ENCODE measurements around the gene TMEM168. TPM values are rescaled to one million over a fixed set of nuclear protein-coding genes. Genes with fewer than 3 reads are reported as not detected.
A peak's percentile ranks its signal among the peaks of the same experiment; 100 is the strongest.

Gene TMEM168
- total and polyA plus RNA-seq, 2 donors, result 14.6 to 15.7 TPM

GRCh38 chr7:112788778-112789343 is 1.3 kb downstream of the TMEM168 start:
- Histone ChIP-seq H3K9me3 (ENCODE audit: control insufficient read depth in 2 of 2, insufficient read depth in 1 of 2, low read length in 1 of 2) (no peaks in the 10 kb centered on the region), H3K4me3 (ENCODE audit: low read length in 2 of 2) (peak overlapping the region; percentile 66 to 92), H3K27me3 (ENCODE audit: control insufficient read depth in 2 of 2, insufficient read depth in 1 of 2, low read length in 1 of 2) (no peaks in the 10 kb centered on the region), H3K27ac (ENCODE audit: low read depth in 1 of 2, low read length in 1 of 2) (no peak overlapping the region), H3K4me1 (ENCODE audit: control insufficient read depth in 2 of 2, insufficient read depth in 2 of 2, low read length in 2 of 2) (peaks cover 11% of the 10 kb centered on the region in 2 donors), H3K36me3 (ENCODE audit: control insufficient read depth in 2 of 2, insufficient read depth in 2 of 2, low read length in 1 of 2) (peaks cover 0 to 4% of the 10 kb centered on the region in 2 donors)
- WGBS, result 94% methylated on average over 3 of the region's 3 CpGs
- DNase-seq (ENCODE audit: low read depth in 6 of 9, low spot score in 9 of 9), result no peak

DNA sequence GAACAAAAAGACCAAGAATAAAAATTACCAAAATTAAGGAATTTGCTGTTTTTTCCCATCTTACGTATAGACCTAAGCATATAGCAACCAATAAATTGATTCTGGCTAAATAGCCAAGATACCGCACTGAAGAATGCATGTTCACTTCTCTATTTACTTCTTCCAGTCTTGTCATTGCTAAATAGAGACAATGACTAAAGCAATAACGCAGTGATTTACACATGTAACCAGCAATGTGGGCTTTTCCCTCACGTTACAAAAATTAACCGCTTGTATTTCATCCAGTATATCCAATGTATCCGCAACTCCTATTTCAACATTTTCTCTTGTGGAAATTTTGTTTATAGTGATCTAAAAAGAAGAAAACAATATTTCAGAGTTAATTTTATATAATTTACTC is 5.6 kb downstream of the TMEM168 start:
- WGBS, result 98% methylated on average over 6 of the region's 6 CpGs

GRCh38 chr7:112782498-112782897 is 7.7 kb downstream of the TMEM168 start:
- DNase-seq (ENCODE audit: low read depth in 6 of 9, low spot score in 9 of 9), result no peak
- peaks cover 3 to 21% of the 10 kb centered on the region in 2 donors for H3K36me3 ChIP-seq (ENCODE audit: control insufficient read depth in 2 of 2, insufficient read depth in 2 of 2, low read length in 1 of 2)
- no peaks in the 10 kb centered on the region for H3K9me3 ChIP-seq (ENCODE audit: control insufficient read depth in 2 of 2, insufficient read depth in 1 of 2, low read length in 1 of 2)
- no peaks in the 10 kb centered on the region for H3K27me3 ChIP-seq (ENCODE audit: control insufficient read depth in 2 of 2, insufficient read depth in 1 of 2, low read length in 1 of 2)
- peaks cover 3% of the 10 kb centered on the region in 2 donors for H3K4me1 ChIP-seq (ENCODE audit: control insufficient read depth in 2 of 2, insufficient read depth in 2 of 2, low read length in 2 of 2)
- H3K27ac ChIP-seq (ENCODE audit: low read depth in 1 of 2, low read length in 1 of 2), result no peak overlapping the region
- no peak overlapping the region for H3K4me3 ChIP-seq (ENCODE audit: low read length in 2 of 2)

More for the DNA sequence above, 5.6 kb downstream of the TMEM168 start:
- H3K9me3 ChIP-seq (ENCODE audit: control insufficient read depth in 2 of 2, insufficient read depth in 1 of 2, low read length in 1 of 2), result no peaks in the 10 kb centered on the region
- no peak overlapping the region for H3K4me3 ChIP-seq (ENCODE audit: low read length in 2 of 2)
- H3K27ac ChIP-seq (ENCODE audit: low read depth in 1 of 2, low read length in 1 of 2), result no peak overlapping the region
- peaks cover 3 to 21% of the 10 kb centered on the region in 2 donors for H3K36me3 ChIP-seq (ENCODE audit: control insufficient read depth in 2 of 2, insufficient read depth in 2 of 2, low read length in 1 of 2)
- DNase-seq (ENCODE audit: low read depth in 6 of 9, low spot score in 9 of 9), result no peak
- H3K27me3 ChIP-seq (ENCODE audit: control insufficient read depth in 2 of 2, insufficient read depth in 1 of 2, low read length in 1 of 2), result no peaks in the 10 kb centered on the region
- peaks cover 7% of the 10 kb centered on the region in 2 donors for H3K4me1 ChIP-seq (ENCODE audit: control insufficient read depth in 2 of 2, insufficient read depth in 2 of 2, low read length in 2 of 2)

GRCh38 chr7:112781558-112781957 is 8.6 kb downstream of the TMEM168 start:
- peaks cover 3 to 21% of the 10 kb centered on the region in 2 donors for H3K36me3 ChIP-seq (ENCODE audit: control insufficient read depth in 2 of 2, insufficient read depth in 2 of 2, low read length in 1 of 2)
- DNase-seq (ENCODE audit: low read depth in 6 of 9, low spot score in 9 of 9), result no peak
- no peak overlapping the region for H3K4me3 ChIP-seq (ENCODE audit: low read length in 2 of 2)
- 98% methylated on average over 3 of the region's 3 CpGs for WGBS
- H3K9me3 ChIP-seq (ENCODE audit: control insufficient read depth in 2 of 2, insufficient read depth in 1 of 2, low read length in 1 of 2), result no peaks in the 10 kb centered on the region
- H3K27me3 ChIP-seq (ENCODE audit: control insufficient read depth in 2 of 2, insufficient read depth in 1 of 2, low read length in 1 of 2), result no peaks in the 10 kb centered on the region
- H3K27ac ChIP-seq (ENCODE audit: low read depth in 1 of 2, low read length in 1 of 2), result no peak overlapping the region
- H3K4me1 ChIP-seq (ENCODE audit: control insufficient read depth in 2 of 2, insufficient read depth in 2 of 2, low read length in 2 of 2), result peaks cover 3% of the 10 kb centered on the region in 2 donors

DNA sequence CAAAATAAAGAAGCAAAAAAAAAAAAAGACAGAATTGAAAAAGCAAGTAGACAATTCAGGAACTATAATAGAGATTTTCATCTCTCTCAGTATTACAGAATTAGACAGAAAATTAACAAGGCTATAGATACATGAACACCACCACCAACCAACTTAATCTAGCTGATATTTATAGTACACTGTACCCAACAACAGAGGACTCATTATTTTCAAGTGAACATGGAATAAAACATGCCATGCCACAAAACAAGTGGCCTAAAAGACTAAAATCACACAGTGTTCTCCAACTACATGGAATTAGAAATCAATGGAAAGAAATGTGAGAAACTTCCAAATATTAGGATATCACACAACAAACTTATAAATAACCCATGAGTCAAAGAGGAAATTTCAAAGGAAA is 9.1 kb downstream of the TMEM168 start:
- no peak for DNase-seq (ENCODE audit: low read depth in 6 of 9, low spot score in 9 of 9)
- Histone ChIP-seq H3K27ac (ENCODE audit: low read depth in 1 of 2, low read length in 1 of 2) (no peak overlapping the region), H3K9me3 (ENCODE audit: control insufficient read depth in 2 of 2, insufficient read depth in 1 of 2, low read length in 1 of 2) (no peaks in the 10 kb centered on the region), H3K27me3 (ENCODE audit: control insufficient read depth in 2 of 2, insufficient read depth in 1 of 2, low read length in 1 of 2) (no peaks in the 10 kb centered on the region), H3K4me1 (ENCODE audit: control insufficient read depth in 2 of 2, insufficient read depth in 2 of 2, low read length in 2 of 2) (peaks cover 3% of the 10 kb centered on the region in 2 donors), H3K36me3 (ENCODE audit: control insufficient read depth in 2 of 2, insufficient read depth in 2 of 2, low read length in 1 of 2) (peaks cover 3 to 21% of the 10 kb centered on the region in 2 donors), H3K4me3 (ENCODE audit: low read length in 2 of 2) (no peak overlapping the region)

DNA sequence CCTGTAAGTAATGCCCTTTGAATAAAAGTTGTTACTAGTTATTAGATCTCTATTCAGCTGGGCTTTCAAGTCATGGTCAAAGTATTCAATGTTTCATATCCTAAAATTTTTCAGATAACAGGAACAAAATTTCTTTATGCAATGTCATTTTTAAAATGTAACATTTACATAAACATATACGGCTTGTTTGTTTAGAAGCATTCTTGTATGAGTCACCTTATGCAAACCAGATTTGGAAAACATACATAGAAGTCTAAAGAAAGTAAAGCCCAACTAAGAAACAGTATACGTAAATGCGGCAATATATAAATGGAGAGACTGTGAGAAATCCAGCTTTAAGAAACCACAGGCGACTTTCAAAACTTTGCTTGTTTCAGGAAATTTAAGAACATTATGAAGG is 10.5 kb downstream of the TMEM168 start:
- DNase-seq (ENCODE audit: low read depth in 6 of 9, low spot score in 9 of 9), result no peak
- Histone ChIP-seq H3K27me3 (ENCODE audit: control insufficient read depth in 2 of 2, insufficient read depth in 1 of 2, low read length in 1 of 2) (no peaks in the 10 kb centered on the region), H3K9me3 (ENCODE audit: control insufficient read depth in 2 of 2, insufficient read depth in 1 of 2, low read length in 1 of 2) (no peaks in the 10 kb centered on the region), H3K4me1 (ENCODE audit: control insufficient read depth in 2 of 2, insufficient read depth in 2 of 2, low read length in 2 of 2) (peaks cover 3% of the 10 kb centered on the region in 2 donors), H3K36me3 (ENCODE audit: control insufficient read depth in 2 of 2, insufficient read depth in 2 of 2, low read length in 1 of 2) (peaks cover 3 to 21% of the 10 kb centered on the region in 2 donors), H3K27ac (ENCODE audit: low read depth in 1 of 2, low read length in 1 of 2) (no peak overlapping the region), H3K4me3 (ENCODE audit: low read length in 2 of 2) (no peak overlapping the region)
- 98% methylated on average over 4 of the region's 4 CpGs for WGBS

DNA sequence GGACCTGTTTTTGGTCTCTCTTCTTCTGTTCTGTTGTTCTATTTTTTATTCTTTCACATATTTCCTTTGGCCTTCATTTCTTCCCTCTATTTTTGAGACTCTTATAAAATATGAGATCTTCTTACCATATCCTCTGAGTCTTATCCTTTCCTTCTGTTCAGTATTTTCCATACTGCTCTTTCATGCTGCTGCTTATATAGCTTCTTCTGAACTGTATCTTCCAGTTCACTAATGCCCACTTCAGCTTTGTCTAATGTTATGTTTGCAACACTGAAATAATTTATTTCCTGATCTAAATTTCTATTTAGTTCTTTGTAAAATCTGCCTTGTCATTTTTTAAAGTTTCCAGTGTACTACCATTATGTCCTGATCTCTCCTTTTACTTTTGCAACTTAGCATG is 12.8 kb downstream of the TMEM168 start:
- Histone ChIP-seq H3K27ac (ENCODE audit: low read depth in 1 of 2, low read length in 1 of 2) (no peak overlapping the region), H3K4me1 (ENCODE audit: control insufficient read depth in 2 of 2, insufficient read depth in 2 of 2, low read length in 2 of 2) (peaks cover 3% of the 10 kb centered on the region in 2 donors), H3K9me3 (ENCODE audit: control insufficient read depth in 2 of 2, insufficient read depth in 1 of 2, low read length in 1 of 2) (no peaks in the 10 kb centered on the region), H3K36me3 (ENCODE audit: control insufficient read depth in 2 of 2, insufficient read depth in 2 of 2, low read length in 1 of 2) (peaks cover 0 to 4% of the 10 kb centered on the region in 2 donors), H3K4me3 (ENCODE audit: low read length in 2 of 2) (no peak overlapping the region), H3K27me3 (ENCODE audit: control insufficient read depth in 2 of 2, insufficient read depth in 1 of 2, low read length in 1 of 2) (no peaks in the 10 kb centered on the region)
- no peak for DNase-seq (ENCODE audit: low read depth in 6 of 9, low spot score in 9 of 9)

GRCh38 chr7:112771166-112771565 is 19.0 kb downstream of the TMEM168 start:
- no peak for DNase-seq (ENCODE audit: low read depth in 6 of 9, low spot score in 9 of 9)
- H3K36me3 ChIP-seq (ENCODE audit: control insufficient read depth in 2 of 2, insufficient read depth in 2 of 2, low read length in 1 of 2), result peaks cover 0 to 3% of the 10 kb centered on the region in 2 donors
- no peak overlapping the region for H3K4me3 ChIP-seq (ENCODE audit: low read length in 2 of 2)
- H3K27me3 ChIP-seq (ENCODE audit: control insufficient read depth in 2 of 2, insufficient read depth in 1 of 2, low read length in 1 of 2), result no peaks in the 10 kb centered on the region
- no peaks in the 10 kb centered on the region for H3K4me1 ChIP-seq (ENCODE audit: control insufficient read depth in 2 of 2, insufficient read depth in 2 of 2, low read length in 2 of 2)
- H3K27ac ChIP-seq (ENCODE audit: low read depth in 1 of 2, low read length in 1 of 2), result no peak overlapping the region
- 73% methylated on average over 1 of the region's 1 CpG for WGBS
- H3K9me3 ChIP-seq (ENCODE audit: control insufficient read depth in 2 of 2, insufficient read depth in 1 of 2, low read length in 1 of 2), result no peaks in the 10 kb centered on the region

DNA sequence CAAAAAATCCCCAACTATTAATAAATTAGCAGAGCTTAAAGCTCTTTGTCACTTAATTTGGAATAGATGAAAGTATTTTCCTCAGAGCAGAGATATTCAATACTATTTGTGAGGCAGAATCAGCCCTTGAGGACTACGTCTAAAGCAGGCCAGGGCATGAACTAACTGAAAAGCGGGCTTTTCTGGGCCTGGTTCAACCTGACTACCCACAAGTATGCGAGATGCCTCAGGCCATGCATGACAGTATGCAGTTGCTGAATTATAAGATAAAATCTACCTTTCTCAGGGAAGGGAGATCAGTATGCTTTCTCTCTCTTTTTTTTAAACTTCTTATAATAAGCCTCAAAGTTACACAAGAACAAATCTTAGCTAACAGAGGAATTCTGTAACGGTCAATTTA is 20.1 kb downstream of the TMEM168 start:
- no peak for DNase-seq (ENCODE audit: low read depth in 6 of 9, low spot score in 9 of 9)
- no peaks in the 10 kb centered on the region for H3K9me3 ChIP-seq (ENCODE audit: control insufficient read depth in 2 of 2, insufficient read depth in 1 of 2, low read length in 1 of 2)
- H3K4me1 ChIP-seq (ENCODE audit: control insufficient read depth in 2 of 2, insufficient read depth in 2 of 2, low read length in 2 of 2), result no peaks in the 10 kb centered on the region
- WGBS, result 97% methylated on average over 4 of the region's 4 CpGs
- no peak overlapping the region for H3K27ac ChIP-seq (ENCODE audit: low read depth in 1 of 2, low read length in 1 of 2)
- no peak overlapping the region for H3K4me3 ChIP-seq (ENCODE audit: low read length in 2 of 2)
- H3K27me3 ChIP-seq (ENCODE audit: control insufficient read depth in 2 of 2, insufficient read depth in 1 of 2, low read length in 1 of 2), result no peaks in the 10 kb centered on the region
- peaks cover 0 to 3% of the 10 kb centered on the region in 2 donors for H3K36me3 ChIP-seq (ENCODE audit: control insufficient read depth in 2 of 2, insufficient read depth in 2 of 2, low read length in 1 of 2)
